HUES6 (cell line): ENCODE data around the gene MON1A.

ENCODE experiments used
- H3K27ac ChIP-seq: 2 replicates; pipeline ENCODE4 v1.7.0; 2013; ENCODE audit warnings: low read depth, mild to moderate bottlenecking, low read length, inconsistent platforms
- H3K27me3 ChIP-seq: 2 replicates; pipeline ENCODE4 v1.6.1; 2013; ENCODE audit warnings: low read length; ENCODE audit not compliant: control insufficient read depth, insufficient read depth
- H3K36me3 ChIP-seq: 2 replicates; pipeline ENCODE4 v1.6.1; 2013; ENCODE audit warnings: low read length; ENCODE audit not compliant: control insufficient read depth, insufficient read depth
- H3K4me1 ChIP-seq: 2 replicates; pipeline ENCODE4 v1.6.1; 2013; ENCODE audit warnings: low read length; ENCODE audit not compliant: control insufficient read depth, insufficient read depth
- H3K4me3 ChIP-seq: 2 replicates; pipeline ENCODE4 v1.5.1; 2013; ENCODE audit warnings: low read depth, low read length
- H3K9ac ChIP-seq: one replicate; pipeline ENCODE4 v1.6.1; 2013; ENCODE audit warnings: mild to moderate bottlenecking, low read length
- H3K9me3 ChIP-seq: 2 replicates; pipeline ENCODE4 v1.6.1; 2013; ENCODE audit warnings: low read depth, low read length; ENCODE audit not compliant: control insufficient read depth, insufficient read depth

MON1A gene

DNA sequence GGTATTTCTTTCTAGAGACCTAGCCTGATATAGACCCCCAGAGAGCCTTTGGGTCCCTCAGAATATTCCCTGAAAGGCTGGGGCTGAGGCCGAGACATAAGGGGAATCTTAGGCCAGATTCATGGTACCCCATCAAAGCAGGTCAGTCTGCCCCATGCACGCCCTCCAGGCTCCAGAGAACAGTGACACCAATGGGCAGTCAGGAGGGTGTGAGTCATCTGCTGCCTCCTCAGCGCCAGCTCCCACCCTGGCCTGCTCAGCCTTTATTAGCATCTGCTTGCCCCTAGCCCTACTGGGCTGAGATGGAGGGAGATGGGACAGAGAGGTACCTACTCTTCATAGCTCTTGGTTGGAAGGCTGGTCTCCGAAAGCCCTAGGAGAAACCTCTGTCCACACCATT, 45.6 kb downstream of the MON1A start:
- H3K4me1 ChIP-seq, result peaks cover 23% of the 10 kb centered on the region
- no peaks in the 10 kb centered on the region for H3K9me3 ChIP-seq

DNA sequence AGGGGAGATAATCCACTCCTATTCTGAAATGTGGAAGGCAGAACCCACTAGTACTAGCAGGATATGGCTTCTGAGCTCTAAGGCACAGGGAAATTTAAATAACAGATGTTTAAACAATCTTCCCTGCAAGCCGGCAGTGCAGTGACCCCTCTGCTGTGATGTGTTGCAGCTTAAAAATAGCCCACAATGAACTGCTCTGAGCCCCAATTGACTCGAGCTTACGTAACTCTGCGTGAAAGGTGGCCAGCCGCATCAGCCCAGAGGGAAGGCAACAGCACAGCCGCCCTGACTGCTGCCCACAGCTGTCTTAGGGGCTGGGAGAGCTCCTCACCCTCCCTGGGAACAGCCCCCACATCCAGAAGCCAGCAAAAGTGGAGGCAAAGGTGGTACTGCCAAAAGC, 47.4 kb downstream of the MON1A start:
- Histone ChIP-seq H3K27ac (no peak overlapping the region), H3K9ac (no peak overlapping the region), H3K4me1 (peaks cover 23% of the 10 kb centered on the region), H3K27me3 (no peaks in the 10 kb centered on the region), H3K4me3 (no peak overlapping the region), H3K36me3 (no peaks in the 10 kb centered on the region), H3K9me3 (no peaks in the 10 kb centered on the region)

More for the DNA sequence above, 45.6 kb downstream of the MON1A start:
- Histone ChIP-seq H3K27me3 (no peaks in the 10 kb centered on the region), H3K36me3 (no peaks in the 10 kb centered on the region), H3K9ac (no peak overlapping the region), H3K4me3 (no peak overlapping the region), H3K27ac (no peak overlapping the region)

DNA sequence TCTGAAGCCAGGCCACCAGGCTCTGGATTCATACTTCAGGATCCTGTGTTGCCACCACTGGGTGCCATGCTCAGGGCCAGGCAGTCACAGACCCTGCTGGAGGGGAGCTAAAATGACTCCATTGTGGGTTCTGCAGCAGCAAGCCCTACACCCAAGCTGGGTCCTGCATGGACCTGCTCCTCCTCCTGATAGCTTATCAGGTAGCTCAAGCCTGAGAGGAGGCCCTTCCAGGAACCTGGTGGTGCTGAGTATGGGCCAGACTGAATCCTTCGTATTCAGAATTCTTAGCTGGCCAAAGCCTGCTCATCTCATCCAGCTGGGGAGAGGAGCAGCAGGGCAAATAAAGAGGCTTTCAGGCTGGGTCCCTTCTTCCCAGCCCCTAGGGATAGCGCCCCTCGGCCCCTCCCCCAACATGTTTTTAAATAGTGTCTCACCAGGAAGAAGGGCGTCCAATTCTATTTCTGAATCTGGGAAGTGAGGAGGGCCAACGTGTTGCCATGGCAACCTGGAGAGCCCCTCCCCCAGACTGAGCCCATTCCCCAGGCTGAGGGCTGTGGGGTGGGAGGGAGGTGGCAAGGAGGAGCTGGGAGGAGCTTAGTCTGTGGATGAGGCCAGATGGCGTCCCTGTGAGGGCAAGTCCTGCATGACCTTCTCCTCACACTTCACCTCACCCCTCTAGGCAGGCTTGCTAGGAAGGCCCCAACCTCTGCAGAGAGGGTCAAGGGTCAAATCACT, 48.9 kb downstream of the MON1A start:
- H3K27me3 ChIP-seq, result no peaks in the 10 kb centered on the region
- no peaks in the 10 kb centered on the region for H3K36me3 ChIP-seq
- no peak overlapping the region for H3K9ac ChIP-seq
- peaks cover 23% of the 10 kb centered on the region for H3K4me1 ChIP-seq
- no peak overlapping the region for H3K4me3 ChIP-seq
- H3K27ac ChIP-seq, result no peak overlapping the region
- H3K9me3 ChIP-seq, result no peaks in the 10 kb centered on the region

DNA sequence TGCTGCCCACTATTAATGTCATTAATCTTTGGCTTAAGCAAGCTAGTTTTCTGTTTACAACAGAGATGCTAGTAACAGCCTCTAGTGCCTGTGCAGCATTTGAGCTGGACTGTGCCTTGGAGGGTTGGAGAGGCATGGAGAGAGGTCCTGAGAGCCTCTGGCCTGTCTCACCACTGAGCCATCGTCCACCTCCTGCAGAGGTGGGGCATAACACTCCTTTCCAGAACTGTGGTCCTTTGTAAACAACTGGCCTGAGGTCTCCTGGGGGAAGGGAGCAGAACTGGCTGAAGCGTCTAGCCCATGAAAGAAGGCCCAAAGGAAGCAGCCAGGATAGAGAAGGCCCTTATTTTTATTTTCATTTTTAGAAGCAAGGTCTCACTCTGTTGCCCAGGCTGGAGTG, 49.9 kb downstream of the MON1A start:
- no peak overlapping the region for H3K4me3 ChIP-seq
- H3K9ac ChIP-seq, result no peak overlapping the region
- H3K9me3 ChIP-seq, result no peaks in the 10 kb centered on the region
- no peaks in the 10 kb centered on the region for H3K36me3 ChIP-seq
- H3K27ac ChIP-seq, result no peak overlapping the region
- H3K27me3 ChIP-seq, result no peaks in the 10 kb centered on the region
- peaks cover 23% of the 10 kb centered on the region for H3K4me1 ChIP-seq

GRCh38 chr3:49878686-49879085, 50.9 kb downstream of the MON1A start:
- no peak overlapping the region for H3K9ac ChIP-seq
- no peaks in the 10 kb centered on the region for H3K27me3 ChIP-seq
- H3K4me3 ChIP-seq, result no peak overlapping the region
- H3K9me3 ChIP-seq, result no peaks in the 10 kb centered on the region
- H3K36me3 ChIP-seq, result no peaks in the 10 kb centered on the region
- peaks cover 23% of the 10 kb centered on the region for H3K4me1 ChIP-seq
- no peak overlapping the region for H3K27ac ChIP-seq

- no peak overlapping the region for H3K27ac ChIP-seq
- no peaks in the 10 kb centered on the region for H3K9me3 ChIP-seq
- peaks cover 23% of the 10 kb centered on the region for H3K4me1 ChIP-seq
- H3K4me3 ChIP-seq, result no peak overlapping the region
- no peaks in the 10 kb centered on the region for H3K36me3 ChIP-seq
- no peak overlapping the region for H3K9ac ChIP-seq
- H3K27me3 ChIP-seq, result no peaks in the 10 kb centered on the region
Observed at GRCh38 chr3:49877716-49878115, 51.9 kb downstream of the MON1A start.

- peaks cover 5% of the 10 kb centered on the region for H3K27me3 ChIP-seq
- H3K9ac ChIP-seq, result no peak overlapping the region
- no peaks in the 10 kb centered on the region for H3K9me3 ChIP-seq
- no peak overlapping the region for H3K4me3 ChIP-seq
- no peaks in the 10 kb centered on the region for H3K36me3 ChIP-seq
- H3K4me1 ChIP-seq, result peaks cover 13% of the 10 kb centered on the region
- H3K27ac ChIP-seq, result no peak overlapping the region
Observed at GRCh38 chr3:49876567-49876966, 53.0 kb downstream of the MON1A start.

DNA sequence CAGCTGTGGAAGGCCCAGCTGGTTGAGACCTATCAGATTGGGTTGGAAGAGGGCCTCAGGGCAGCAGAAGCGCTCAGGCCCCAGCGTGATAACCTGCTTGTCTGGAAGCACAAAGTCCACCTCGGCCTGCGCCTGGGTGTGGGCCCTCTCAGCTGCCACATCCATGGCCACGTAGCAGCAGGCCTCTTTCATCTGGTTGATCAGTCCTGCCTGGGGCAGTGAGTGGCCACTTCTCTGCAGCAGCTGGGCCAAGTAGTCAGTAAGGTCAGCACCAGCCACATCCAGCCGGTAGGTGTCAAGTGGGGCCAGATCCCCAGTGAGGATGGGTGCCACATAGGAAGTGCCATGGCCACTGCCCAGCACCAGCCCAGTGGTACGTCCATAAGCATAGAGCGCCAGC, 56.0 kb downstream of the MON1A start:
- Histone ChIP-seq H3K9ac (no peak overlapping the region), H3K36me3 (no peaks in the 10 kb centered on the region), H3K27me3 (peaks cover 25% of the 10 kb centered on the region), H3K9me3 (no peaks in the 10 kb centered on the region), H3K4me3 (no peak overlapping the region), H3K4me1 (peaks cover 10% of the 10 kb centered on the region; the same call in 1 of the 2 replicates), H3K27ac (no peak overlapping the region)

- H3K9ac ChIP-seq, result no peak overlapping the region
- no peak overlapping the region for H3K27ac ChIP-seq
- peaks cover 30% of the 10 kb centered on the region for H3K27me3 ChIP-seq
- H3K4me1 ChIP-seq, result peaks cover 18% of the 10 kb centered on the region
- no peaks in the 10 kb centered on the region for H3K9me3 ChIP-seq
- no peak overlapping the region for H3K4me3 ChIP-seq
- H3K36me3 ChIP-seq, result no peaks in the 10 kb centered on the region
Observed at GRCh38 chr3:49872801-49873281, 56.8 kb downstream of the MON1A start.

- Histone ChIP-seq H3K27ac (no peak overlapping the region), H3K27me3 (peaks cover 30% of the 10 kb centered on the region), H3K9ac (no peak overlapping the region), H3K9me3 (no peaks in the 10 kb centered on the region), H3K36me3 (no peaks in the 10 kb centered on the region), H3K4me1 (peaks cover 24% of the 10 kb centered on the region), H3K4me3 (no peak overlapping the region)
Observed at GRCh38 chr3:49871531-49872153, 58.0 kb downstream of the MON1A start.

GRCh38 chr3:49869525-49870126, 60.0 kb downstream of the MON1A start, which contains the start of gene CAMKV:
CAMKV (minus strand) TSS chr3:49869906; CDS start chr3:49862388, 7,518 bp downstream.
- Histone ChIP-seq H3K27me3 (peaks cover 30% of the 10 kb centered on the region), H3K36me3 (no peaks in the 10 kb centered on the region), H3K9me3 (no peaks in the 10 kb centered on the region), H3K27ac (peak within 1 kb of the TSS; percentile 34; the same call in 1 of the 2 replicates), H3K4me3 (peak within 1 kb of the TSS; percentile 76), H3K9ac (peak within 1 kb of the TSS; percentile 45), H3K4me1 (peaks cover 24% of the 10 kb centered on the region)
